ENCODE results near the gene OCA2.

OCA2 gene

DNA sequence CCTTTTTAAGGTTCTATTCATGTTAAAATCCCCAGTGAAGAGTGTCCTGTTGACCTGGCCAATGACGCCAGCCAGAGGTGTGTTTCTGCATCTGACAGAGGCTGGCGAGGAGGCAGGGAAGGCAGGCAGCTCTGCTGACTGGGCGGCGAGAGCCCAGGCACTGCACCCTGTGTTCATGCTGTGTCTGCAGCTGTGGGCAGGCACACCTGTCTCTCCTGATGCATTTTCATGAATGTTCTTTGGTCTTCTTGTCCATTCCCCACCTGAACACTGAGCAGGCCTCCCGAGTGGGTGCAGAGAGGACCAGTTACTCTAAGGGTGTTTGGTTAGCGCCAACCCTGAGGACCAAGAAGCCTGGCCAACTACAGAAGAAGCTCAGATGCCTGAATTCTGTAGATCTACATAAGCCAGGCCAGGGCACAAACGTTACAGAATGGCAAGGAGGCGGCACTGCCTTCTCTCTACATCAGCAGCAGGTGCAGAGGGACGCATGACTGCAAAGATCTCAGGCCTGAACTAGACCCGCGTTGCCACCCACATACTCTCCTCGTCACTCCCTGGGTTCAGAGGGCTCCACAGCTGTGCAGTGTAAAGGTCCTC, 233.7 kb downstream of the OCA2 start:
- TF ChIP-seq TAF1 (IDR thresholded peaks at IDR 0.05; ENCODE audit: borderline replicate concordance, insufficient read depth, low read length) (no peak), POLR2AphosphoS5 (IDR thresholded peaks at IDR 0.05; ENCODE audit: low read depth, low read length) (no peak), FOXP2 (optimal IDR thresholded peaks at IDR 0.05; ENCODE audit: borderline replicate concordance, extremely low read depth, extremely low read length, insufficient read depth) (no peak), SIN3A (IDR thresholded peaks at IDR 0.05; ENCODE audit: borderline replicate concordance, insufficient read depth, low read length) (no peak)
- TF ChIP-seq, protein P1, sequence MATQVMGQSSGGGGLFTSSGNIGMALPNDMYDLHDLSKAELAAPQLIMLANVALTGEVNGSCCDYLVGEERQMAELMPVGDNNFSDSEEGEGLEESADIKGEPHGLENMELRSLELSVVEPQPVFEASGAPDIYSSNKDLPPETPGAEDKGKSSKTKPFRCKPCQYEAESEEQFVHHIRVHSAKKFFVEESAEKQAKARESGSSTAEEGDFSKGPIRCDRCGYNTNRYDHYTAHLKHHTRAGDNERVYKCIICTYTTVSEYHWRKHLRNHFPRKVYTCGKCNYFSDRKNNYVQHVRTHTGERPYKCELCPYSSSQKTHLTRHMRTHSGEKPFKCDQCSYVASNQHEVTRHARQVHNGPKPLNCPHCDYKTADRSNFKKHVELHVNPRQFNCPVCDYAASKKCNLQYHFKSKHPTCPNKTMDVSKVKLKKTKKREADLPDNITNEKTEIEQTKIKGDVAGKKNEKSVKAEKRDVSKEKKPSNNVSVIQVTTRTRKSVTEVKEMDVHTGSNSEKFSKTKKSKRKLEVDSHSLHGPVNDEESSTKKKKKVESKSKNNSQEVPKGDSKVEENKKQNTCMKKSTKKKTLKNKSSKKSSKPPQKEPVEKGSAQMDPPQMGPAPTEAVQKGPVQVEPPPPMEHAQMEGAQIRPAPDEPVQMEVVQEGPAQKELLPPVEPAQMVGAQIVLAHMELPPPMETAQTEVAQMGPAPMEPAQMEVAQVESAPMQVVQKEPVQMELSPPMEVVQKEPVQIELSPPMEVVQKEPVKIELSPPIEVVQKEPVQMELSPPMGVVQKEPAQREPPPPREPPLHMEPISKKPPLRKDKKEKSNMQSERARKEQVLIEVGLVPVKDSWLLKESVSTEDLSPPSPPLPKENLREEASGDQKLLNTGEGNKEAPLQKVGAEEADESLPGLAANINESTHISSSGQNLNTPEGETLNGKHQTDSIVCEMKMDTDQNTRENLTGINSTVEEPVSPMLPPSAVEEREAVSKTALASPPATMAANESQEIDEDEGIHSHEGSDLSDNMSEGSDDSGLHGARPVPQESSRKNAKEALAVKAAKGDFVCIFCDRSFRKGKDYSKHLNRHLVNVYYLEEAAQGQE (IDR thresholded peaks at IDR 0.05; ENCODE audit: insufficient read depth in 1 of 2, low read depth in 2 of 2, low read length in 2 of 2), result no peak

DNA sequence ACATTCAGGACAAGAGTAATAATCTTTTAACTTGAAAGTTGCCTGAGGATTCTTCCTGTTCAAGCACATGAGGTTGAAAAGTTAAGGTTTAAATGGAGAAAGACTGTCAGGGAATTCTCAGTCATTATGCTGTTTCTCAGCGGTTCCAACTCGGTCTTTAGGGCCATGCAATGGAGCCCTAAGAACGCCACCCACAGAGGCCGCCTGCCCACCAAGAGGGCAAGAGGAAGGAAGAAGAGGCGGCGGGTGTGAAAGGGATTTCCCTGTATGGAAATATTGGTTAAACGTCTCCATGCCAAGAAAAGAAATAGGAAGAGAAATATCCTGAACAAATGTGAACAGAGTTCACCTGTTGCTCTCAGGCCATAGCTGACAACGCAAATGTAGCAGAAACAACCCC, 234.4 kb downstream of the OCA2 start:
- TF ChIP-seq, protein P1 (IDR thresholded peaks at IDR 0.05; ENCODE audit: insufficient read depth in 1 of 2, low read depth in 2 of 2, low read length in 2 of 2), result no peak
- TF ChIP-seq FOXP2 (optimal IDR thresholded peaks at IDR 0.05; ENCODE audit: borderline replicate concordance, extremely low read depth, extremely low read length, insufficient read depth), result no peak
- TF ChIP-seq SIN3A (IDR thresholded peaks at IDR 0.05; ENCODE audit: borderline replicate concordance, insufficient read depth, low read length), result no peak
- no peak for TF ChIP-seq POLR2AphosphoS5 (IDR thresholded peaks at IDR 0.05; ENCODE audit: low read depth, low read length)
- TF ChIP-seq TAF1 (IDR thresholded peaks at IDR 0.05; ENCODE audit: borderline replicate concordance, insufficient read depth, low read length), result no peak

DNA sequence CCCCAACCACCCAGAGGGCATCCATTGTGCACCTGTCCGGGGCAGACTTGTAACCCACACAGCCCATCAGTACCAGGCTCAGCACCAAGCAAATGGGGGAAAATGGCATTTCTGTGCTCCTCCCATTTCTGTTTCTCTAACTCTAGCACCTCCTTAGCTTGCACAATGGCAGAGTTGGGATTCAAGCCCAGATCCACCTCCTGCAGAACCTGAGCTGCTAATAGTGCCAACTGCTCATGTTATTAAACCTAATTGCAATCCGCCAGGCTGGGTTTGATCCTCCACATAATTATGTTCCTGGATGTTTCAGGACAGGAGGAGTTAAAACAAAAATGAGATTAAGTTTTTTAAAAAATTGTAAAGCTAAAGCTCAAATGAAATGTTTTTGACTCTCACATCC, 235.0 kb downstream of the OCA2 start:
- TF ChIP-seq POLR2AphosphoS5 (IDR thresholded peaks at IDR 0.05; ENCODE audit: low read depth, low read length), result no peak

DNA sequence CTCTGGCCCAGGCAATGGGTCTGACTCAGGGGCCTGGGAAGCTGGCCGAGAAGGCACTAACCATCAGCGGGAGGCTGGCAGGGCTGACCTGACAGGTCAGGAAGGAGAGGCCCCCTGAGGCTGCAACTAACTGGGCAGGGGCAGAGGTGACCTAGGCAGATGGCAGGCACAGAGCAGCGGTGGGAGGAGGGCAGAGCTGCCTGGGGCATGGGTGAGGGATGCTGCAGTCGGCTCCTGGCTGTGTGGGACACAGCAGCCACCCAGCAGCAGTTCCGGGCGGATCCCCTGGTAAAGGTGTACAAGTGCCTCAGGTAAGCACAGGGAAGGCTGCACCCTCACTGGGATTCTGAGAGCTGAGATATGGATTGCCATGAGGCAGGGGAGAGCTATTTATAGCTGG, 236.1 kb downstream of the OCA2 start:
- no peak for TF ChIP-seq TAF1 (IDR thresholded peaks at IDR 0.05; ENCODE audit: borderline replicate concordance, insufficient read depth, low read length)
- TF ChIP-seq SIN3A (IDR thresholded peaks at IDR 0.05; ENCODE audit: borderline replicate concordance, insufficient read depth, low read length), result no peak
- no peak for TF ChIP-seq POLR2AphosphoS5 (IDR thresholded peaks at IDR 0.05; ENCODE audit: low read depth, low read length)
- TF ChIP-seq, protein P1 (IDR thresholded peaks at IDR 0.05; ENCODE audit: insufficient read depth in 1 of 2, low read depth in 2 of 2, low read length in 2 of 2), result no peak
- no peak for TF ChIP-seq FOXP2 (optimal IDR thresholded peaks at IDR 0.05; ENCODE audit: borderline replicate concordance, extremely low read depth, extremely low read length, insufficient read depth)

DNA sequence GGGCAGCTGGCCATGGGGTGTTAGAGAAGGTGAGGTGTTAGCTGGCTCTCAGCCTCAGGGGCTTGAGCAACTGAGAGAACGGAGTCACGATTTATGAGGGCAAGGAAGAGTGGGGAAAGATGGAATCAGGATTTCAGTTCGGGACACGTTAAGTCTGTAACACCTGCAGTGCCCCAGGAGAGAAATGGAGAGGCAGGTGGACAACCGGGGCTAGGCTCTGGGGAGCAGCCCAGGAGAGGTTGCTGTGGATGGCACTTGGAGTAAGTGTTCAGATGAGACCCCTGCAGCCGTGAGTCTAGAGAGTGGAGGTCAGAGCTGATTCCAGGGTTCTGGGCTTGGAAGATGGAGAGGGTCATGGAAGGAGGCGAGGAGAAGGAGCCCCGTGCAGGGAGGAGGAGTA, 237.9 kb downstream of the OCA2 start:
- TF ChIP-seq FOXP2 (optimal IDR thresholded peaks at IDR 0.05; ENCODE audit: borderline replicate concordance, extremely low read depth, extremely low read length, insufficient read depth) (no peak), SIN3A (IDR thresholded peaks at IDR 0.05; ENCODE audit: borderline replicate concordance, insufficient read depth, low read length) (no peak), POLR2AphosphoS5 (IDR thresholded peaks at IDR 0.05; ENCODE audit: low read depth, low read length) (no peak), TAF1 (IDR thresholded peaks at IDR 0.05; ENCODE audit: borderline replicate concordance, insufficient read depth, low read length) (no peak)
- TF ChIP-seq, protein P1 (IDR thresholded peaks at IDR 0.05; ENCODE audit: insufficient read depth in 1 of 2, low read depth in 2 of 2, low read length in 2 of 2), result no peak

All from PFSK-1 (cell line).